ENCODE measurements around the gene INHBC. TPM values are rescaled to one million over a fixed set of nuclear protein-coding genes. Genes with fewer than 3 reads are reported as not detected.

The INHBC gene
- total RNA-seq, 2 experiments from 2014 or later: 0.36 TPM; not detected in 1

DNA sequence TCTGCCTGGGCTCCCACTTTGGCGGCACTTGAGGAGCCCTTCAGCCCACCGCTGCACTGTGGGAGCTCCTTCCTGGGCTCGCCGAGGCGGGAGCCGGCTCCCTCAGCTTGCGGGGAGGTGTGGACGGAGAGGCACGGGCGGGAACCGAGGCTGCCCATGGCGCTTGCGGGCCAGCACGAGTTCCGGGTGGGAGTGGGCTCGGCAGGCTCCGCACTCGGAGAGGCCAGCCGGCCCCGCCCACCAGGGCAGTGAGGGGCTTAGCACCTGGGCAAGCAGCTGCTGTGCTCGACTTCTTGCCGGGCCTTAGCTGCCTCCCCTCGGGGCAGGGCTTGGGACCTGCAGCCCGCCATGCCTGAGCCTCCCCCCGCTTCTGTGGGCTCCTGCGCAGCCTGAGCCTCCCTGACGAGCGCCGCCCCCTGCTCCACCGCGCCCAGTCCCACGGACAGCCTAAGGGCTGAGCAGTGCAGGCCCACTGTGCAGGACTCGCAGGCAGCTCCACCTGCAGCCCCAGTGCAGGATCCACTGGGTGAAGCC is 48.3 kb upstream of the INHBC start:
- no TSS peak for BruUV-seq (replicated peaks)
- Histone ChIP-seq H3K9me2 (ENCODE audit: insufficient read depth, low read length) (no peaks in the 10 kb centered on the region), H3K4me1 (ENCODE audit: insufficient read depth, low read length, poor library complexity, severe bottlenecking) (no peaks in the 10 kb centered on the region), H3K9me3 (ENCODE audit: low read length) (no peaks in the 10 kb centered on the region), H3K4me2 (ENCODE audit: low read length) (no peak overlapping the region), H3K4me3 (ENCODE audit: low read depth, low read length, poor library complexity, severe bottlenecking) (no peak overlapping the region), H3K27ac (ENCODE audit: low read depth, low read length, poor library complexity, severe bottlenecking) (no peak overlapping the region), H3K36me3 (ENCODE audit: insufficient read depth, low read length) (peaks cover 20% of the 10 kb centered on the region), H3K79me2 (ENCODE audit: insufficient read depth, low read depth, low read length) (no peaks in the 10 kb centered on the region), H2AFZ (ENCODE audit: low read length) (no peak overlapping the region), H4K20me1 (ENCODE audit: insufficient read depth, low read length) (no peaks in the 10 kb centered on the region)
- intact Hi-C loops (cut with micrococcal nuclease; ENCODE audit: unreplicated experiment): no loop called here
- no peak for DNase-seq (ENCODE audit: low spot score)
- ChIA-PET POLR2A (interaction anchor here (0.7 to 1.3 kb wide), 6 partner anchors 13 to 67 kb away, joined by 3 to 5 read pairs (median 3); no protein-coding TSS in a partner anchor), CTCF (ENCODE audit: unreplicated experiment) (no interaction called here)
- TF ChIP-seq, protein P1, sequence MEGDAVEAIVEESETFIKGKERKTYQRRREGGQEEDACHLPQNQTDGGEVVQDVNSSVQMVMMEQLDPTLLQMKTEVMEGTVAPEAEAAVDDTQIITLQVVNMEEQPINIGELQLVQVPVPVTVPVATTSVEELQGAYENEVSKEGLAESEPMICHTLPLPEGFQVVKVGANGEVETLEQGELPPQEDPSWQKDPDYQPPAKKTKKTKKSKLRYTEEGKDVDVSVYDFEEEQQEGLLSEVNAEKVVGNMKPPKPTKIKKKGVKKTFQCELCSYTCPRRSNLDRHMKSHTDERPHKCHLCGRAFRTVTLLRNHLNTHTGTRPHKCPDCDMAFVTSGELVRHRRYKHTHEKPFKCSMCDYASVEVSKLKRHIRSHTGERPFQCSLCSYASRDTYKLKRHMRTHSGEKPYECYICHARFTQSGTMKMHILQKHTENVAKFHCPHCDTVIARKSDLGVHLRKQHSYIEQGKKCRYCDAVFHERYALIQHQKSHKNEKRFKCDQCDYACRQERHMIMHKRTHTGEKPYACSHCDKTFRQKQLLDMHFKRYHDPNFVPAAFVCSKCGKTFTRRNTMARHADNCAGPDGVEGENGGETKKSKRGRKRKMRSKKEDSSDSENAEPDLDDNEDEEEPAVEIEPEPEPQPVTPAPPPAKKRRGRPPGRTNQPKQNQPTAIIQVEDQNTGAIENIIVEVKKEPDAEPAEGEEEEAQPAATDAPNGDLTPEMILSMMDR (conservative IDR thresholded peaks at IDR 0.05; ENCODE audit: low read length): no peak
- TF ChIP-seq EZH2phosphoT487 (IDR thresholded peaks at IDR 0.05; ENCODE audit: borderline replicate concordance, low read depth, low read length): no peak

DNA sequence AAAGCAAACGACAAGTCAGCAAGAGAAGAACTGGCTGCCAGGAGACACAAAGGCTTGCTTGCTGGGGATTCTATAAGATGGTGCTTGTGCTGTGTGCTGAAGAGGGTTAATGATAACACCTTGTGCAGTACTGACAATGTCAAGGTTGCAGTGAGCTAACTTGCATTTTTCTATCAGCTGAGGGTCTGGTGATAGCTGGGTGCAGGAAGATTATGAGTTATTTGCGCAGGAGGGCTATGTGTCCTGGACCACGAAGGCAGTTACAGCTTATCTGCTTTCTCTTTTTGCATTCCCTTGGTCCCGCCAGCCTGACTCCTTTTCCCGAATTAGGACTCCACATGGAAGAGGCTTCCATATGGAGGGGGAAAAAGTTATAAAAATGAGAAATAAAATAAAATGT is 46.2 kb upstream of the INHBC start:
- ChIA-PET POLR2A (interaction anchor here (1.3 kb wide), 1 partner anchor 16 kb away, joined by 5 read pairs; no protein-coding TSS in a partner anchor), CTCF (ENCODE audit: unreplicated experiment) (no interaction called here)

DNA sequence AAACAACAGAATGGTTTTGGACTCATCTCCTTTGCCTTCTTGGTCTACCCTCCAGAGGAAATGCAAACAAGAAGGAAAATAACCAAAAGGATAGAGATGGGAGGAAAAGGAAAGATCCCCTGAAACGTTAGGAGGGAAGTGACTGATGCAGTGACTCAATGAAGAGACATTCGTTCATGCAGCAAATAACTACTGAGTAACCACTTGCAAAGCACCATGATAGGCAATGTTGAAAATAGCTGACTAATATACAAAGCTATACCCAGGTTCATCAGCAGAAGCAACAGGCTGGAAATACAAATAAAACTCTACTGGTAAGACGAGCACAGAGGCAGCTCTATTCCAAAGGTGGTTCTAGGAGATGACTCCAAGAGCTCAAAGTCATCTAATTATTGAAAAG is 45.6 kb upstream of the INHBC start:
- no TSS peak for BruUV-seq (replicated peaks)
- Histone ChIP-seq H3K4me3 (ENCODE audit: low read depth, low read length, poor library complexity, severe bottlenecking) (no peak overlapping the region), H3K79me2 (ENCODE audit: insufficient read depth, low read depth, low read length) (no peaks in the 10 kb centered on the region), H3K9me3 (ENCODE audit: low read length) (no peaks in the 10 kb centered on the region), H3K27ac (ENCODE audit: low read depth, low read length, poor library complexity, severe bottlenecking) (no peak overlapping the region), H3K36me3 (ENCODE audit: insufficient read depth, low read length) (peaks cover 37% of the 10 kb centered on the region), H3K4me1 (ENCODE audit: insufficient read depth, low read length, poor library complexity, severe bottlenecking) (no peaks in the 10 kb centered on the region), H3K4me2 (ENCODE audit: low read length) (no peak overlapping the region), H3K9me2 (ENCODE audit: insufficient read depth, low read length) (no peaks in the 10 kb centered on the region), H4K20me1 (ENCODE audit: insufficient read depth, low read length) (no peaks in the 10 kb centered on the region), H2AFZ (ENCODE audit: low read length) (no peak overlapping the region)
- CTCF ChIA-PET (ENCODE audit: unreplicated experiment): no interaction called here
- POLR2A ChIA-PET: interaction anchor here (1.1 to 1.3 kb wide), 3 partner anchors 9 to 15 kb away, joined by 3 to 7 read pairs (median 5); no protein-coding TSS in a partner anchor
- intact Hi-C loops (cut with micrococcal nuclease; ENCODE audit: unreplicated experiment): no loop called here
- no peak for DNase-seq (ENCODE audit: low spot score)
- TF ChIP-seq, protein P1 (conservative IDR thresholded peaks at IDR 0.05; ENCODE audit: low read length): no peak
- TF ChIP-seq EZH2phosphoT487 (IDR thresholded peaks at IDR 0.05; ENCODE audit: borderline replicate concordance, low read depth, low read length): no peak

More for the DNA sequence above, 46.2 kb upstream of the INHBC start:
- Histone ChIP-seq H3K9me2 (ENCODE audit: insufficient read depth, low read length) (no peaks in the 10 kb centered on the region), H4K20me1 (ENCODE audit: insufficient read depth, low read length) (no peaks in the 10 kb centered on the region), H3K79me2 (ENCODE audit: insufficient read depth, low read depth, low read length) (no peaks in the 10 kb centered on the region), H3K36me3 (ENCODE audit: insufficient read depth, low read length) (peaks cover 30% of the 10 kb centered on the region), H3K9me3 (ENCODE audit: low read length) (no peaks in the 10 kb centered on the region), H2AFZ (ENCODE audit: low read length) (no peak overlapping the region), H3K27ac (ENCODE audit: low read depth, low read length, poor library complexity, severe bottlenecking) (no peak overlapping the region), H3K4me2 (ENCODE audit: low read length) (no peak overlapping the region), H3K4me3 (ENCODE audit: low read depth, low read length, poor library complexity, severe bottlenecking) (no peak overlapping the region), H3K4me1 (ENCODE audit: insufficient read depth, low read length, poor library complexity, severe bottlenecking) (no peaks in the 10 kb centered on the region)
- DNase-seq (ENCODE audit: low spot score): no peak
- TF ChIP-seq EZH2phosphoT487 (IDR thresholded peaks at IDR 0.05; ENCODE audit: borderline replicate concordance, low read depth, low read length): no peak
- TF ChIP-seq, protein P1 (conservative IDR thresholded peaks at IDR 0.05; ENCODE audit: low read length): no peak
- intact Hi-C loops (cut with micrococcal nuclease; ENCODE audit: unreplicated experiment): no loop called here
- BruUV-seq (replicated peaks): no TSS peak

All from OCI-LY7 (cell line).